SK-N-SH treated with all-trans-retinoic acid at 6 μM for 48 hours (cell line): ENCODE results near the gene VPS13C.
A peak's percentile ranks its signal among the peaks of the same experiment; 100 is the strongest.

Experiments
- ATAC-seq: fragments of 200-7000 bp; cut with Tn5 transposase; 3 replicates; pipeline ENCODE4 v1.9.1; 2020; ENCODE audit warnings: mild to moderate bottlenecking, moderate library complexity
- ARNTL ChIP-seq: fragments of 450-650 bp; formaldehyde crosslinking; IDR thresholded peaks from 2 replicates; pipeline ENCODE4 v1.5.0; 2020; ENCODE audit warnings: low read depth, mild to moderate bottlenecking, moderate library complexity, borderline replicate concordance
- BACH2 ChIP-seq: fragments of 250-450 bp; sonication (Bioruptor Pico); IDR thresholded peaks from 2 replicates; pipeline ENCODE4 v1.9.0; 2021; ENCODE audit warnings: mild to moderate bottlenecking, borderline replicate concordance
- CREB5 ChIP-seq: fragments of 250-450 bp; sonication (Bioruptor Pico); IDR thresholded peaks from 2 replicates; pipeline ENCODE4 v1.5.1; 2020; ENCODE audit warnings: low read depth, mild to moderate bottlenecking, moderate library complexity
- CSDC2 ChIP-seq: fragments of 250-450 bp; sonication (Bioruptor Pico); IDR thresholded peaks from 2 replicates; pipeline ENCODE4 v1.5.0; 2020; ENCODE audit warnings: mild to moderate bottlenecking, moderate library complexity
- ESRRG ChIP-seq: fragments of 250-450 bp; sonication (Bioruptor Pico); IDR thresholded peaks from 2 replicates; pipeline ENCODE4 v1.6.1; 2021; ENCODE audit warnings: mild to moderate bottlenecking
- GLIS3 ChIP-seq: fragments of 250-450 bp; sonication (Bioruptor Pico); IDR thresholded peaks from 2 replicates; pipeline ENCODE4 v1.5.0; 2020; ENCODE audit warnings: mild to moderate bottlenecking, moderate library complexity
- ISL1 ChIP-seq: fragments of 250-450 bp; sonication (Bioruptor Pico); IDR thresholded peaks from 2 replicates; pipeline ENCODE4 v2.1.2; 2022; ENCODE audit warnings: mild to moderate bottlenecking, moderate library complexity
- PATZ1 ChIP-seq: fragments of 250-450 bp; sonication (Bioruptor Pico); IDR thresholded peaks from 2 replicates; pipeline ENCODE4 v1.8.0; 2020; ENCODE audit warnings: mild to moderate bottlenecking, moderate library complexity, borderline replicate concordance
- POU6F1 ChIP-seq: fragments of 250-450 bp; sonication (Bioruptor Pico); IDR thresholded peaks from 2 replicates; pipeline ENCODE4 v1.8.0; 2021; ENCODE audit warnings: low read depth, mild to moderate bottlenecking, moderate library complexity, borderline replicate concordance
- PPARA ChIP-seq: fragments of 250-450 bp; sonication (Bioruptor Pico); IDR thresholded peaks from 2 replicates; pipeline ENCODE4 v1.5.0; 2020; ENCODE audit warnings: mild to moderate bottlenecking, borderline replicate concordance
- RARB ChIP-seq: fragments of 250-450 bp; sonication (Bioruptor Pico); IDR thresholded peaks from 2 replicates; pipeline ENCODE4 v1.8.0; 2021; ENCODE audit warnings: mild to moderate bottlenecking, moderate library complexity
- SNAI2 ChIP-seq: fragments of 250-450 bp; sonication (Bioruptor Pico); IDR thresholded peaks from 2 replicates; pipeline ENCODE4 v1.5.0; 2020; ENCODE audit warnings: mild to moderate bottlenecking, moderate library complexity
- TCF4 ChIP-seq: fragments of 250-450 bp; sonication (Bioruptor Pico); IDR thresholded peaks from 2 replicates; pipeline ENCODE4 v1.8.0; 2021; ENCODE audit warnings: mild to moderate bottlenecking, moderate library complexity, borderline replicate concordance
- TOX ChIP-seq: fragments of 250-450 bp; sonication (Bioruptor Pico); IDR thresholded peaks from 2 replicates; pipeline ENCODE4 v1.8.0; 2021; ENCODE audit warnings: mild to moderate bottlenecking, moderate library complexity, borderline replicate concordance
- TSHZ2 ChIP-seq: fragments of 250-450 bp; sonication (Bioruptor Pico); IDR thresholded peaks from 2 replicates; pipeline ENCODE4 v1.5.0; 2020; ENCODE audit warnings: mild to moderate bottlenecking, moderate library complexity
- ZFP3 ChIP-seq: fragments of 250-450 bp; sonication (Bioruptor Pico); IDR thresholded peaks from 2 replicates; pipeline ENCODE4 v1.5.0; 2020; ENCODE audit warnings: mild to moderate bottlenecking, moderate library complexity
- ZFP30 ChIP-seq: fragments of 450-650 bp; formaldehyde crosslinking; IDR thresholded peaks from 2 replicates; pipeline ENCODE4 v1.5.0; 2022; ENCODE audit warnings: mild to moderate bottlenecking, moderate library complexity
- ZNF565 ChIP-seq: fragments of 450-650 bp; formaldehyde crosslinking; conservative IDR thresholded peaks from 2 replicates; pipeline ENCODE4 v1.5.0; 2020; ENCODE audit warnings: low read depth, mild to moderate bottlenecking, moderate library complexity
- ZNF70 ChIP-seq: fragments of 450-650 bp; formaldehyde crosslinking; IDR thresholded peaks from 2 replicates; pipeline ENCODE4 v1.5.0; 2020; ENCODE audit warnings: mild to moderate bottlenecking, moderate library complexity
- ZNF8 ChIP-seq: fragments of 450-650 bp; formaldehyde crosslinking; IDR thresholded peaks from 2 replicates; pipeline ENCODE4 v1.5.0; 2020; ENCODE audit warnings: mild to moderate bottlenecking, moderate library complexity

Gene VPS13C

GRCh38 chr15:62108411-62108810 lies 48.2 kb upstream of the VPS13C start:
- no peak for TF ChIP-seq ISL1 (CRISPR knock-in tag)
- TF ChIP-seq ARNTL: no peak
- TF ChIP-seq ZNF8 (CRISPR knock-in tag): no peak
- no peak for TF ChIP-seq ZFP30
- TF ChIP-seq ESRRG (CRISPR knock-in tag): no peak
- TF ChIP-seq RARB (CRISPR knock-in tag): no peak
- TF ChIP-seq GLIS3 (CRISPR knock-in tag): no peak
- no peak for TF ChIP-seq TSHZ2 (CRISPR knock-in tag)
- TF ChIP-seq POU6F1 (CRISPR knock-in tag): no peak
- ATAC-seq: no peak

GRCh38 chr15:62107571-62108121 lies 47.4 kb upstream of the VPS13C start:
- peak; percentile 45; the same call in 1 of the 3 replicates for ATAC-seq
- no peak for TF ChIP-seq TOX (CRISPR knock-in tag)
- no peak for TF ChIP-seq CREB5 (CRISPR knock-in tag)
- TF ChIP-seq TSHZ2 (CRISPR knock-in tag): no peak
- no peak for TF ChIP-seq BACH2
- TF ChIP-seq PATZ1: no peak
- no peak for TF ChIP-seq ZNF565 (CRISPR knock-in tag)
- TF ChIP-seq SNAI2 (CRISPR knock-in tag): no peak
- TF ChIP-seq ZNF70: no peak
- TF ChIP-seq ZNF8 (CRISPR knock-in tag): no peak
- TF ChIP-seq ISL1 (CRISPR knock-in tag): no peak
- TF ChIP-seq ARNTL: no peak
- no peak for TF ChIP-seq RARB (CRISPR knock-in tag)
- no peak for TF ChIP-seq POU6F1 (CRISPR knock-in tag)
- no peak for TF ChIP-seq ZFP3 (CRISPR knock-in tag)
- TF ChIP-seq GLIS3 (CRISPR knock-in tag): no peak
- TF ChIP-seq CSDC2: no peak
- no peak for TF ChIP-seq TCF4 (CRISPR knock-in tag)
- TF ChIP-seq ESRRG (CRISPR knock-in tag): no peak
- TF ChIP-seq PPARA (CRISPR knock-in tag): no peak
